DND-41 (cell line): Measurements from ENCODE around the gene HYKK.
"Not testable (repeated sequence)": the region's sequence is repeated elsewhere in the genome, so short reads cannot be mapped to it uniquely, and the experiment has no call there.

ENCODE experiments used
- EZH2 ChIP-seq: IDR thresholded peaks from 3 replicates; pipeline ENCODE4 v1.6.1; 2012; ENCODE audit warnings: borderline replicate concordance, low read depth, mild to moderate bottlenecking, moderate library complexity, low read length, inconsistent platforms; ENCODE audit not compliant: severe bottlenecking
- TF ChIP-seq, protein P1 (sequence below): IDR thresholded peaks from 2 replicates; pipeline ENCODE4 v1.5.1; 2012; ENCODE audit warnings: borderline replicate concordance, low read length, moderate library complexity, mild to moderate bottlenecking; ENCODE audit not compliant: poor library complexity, severe bottlenecking; ENCODE audit errors: extremely low read depth

DNA sequence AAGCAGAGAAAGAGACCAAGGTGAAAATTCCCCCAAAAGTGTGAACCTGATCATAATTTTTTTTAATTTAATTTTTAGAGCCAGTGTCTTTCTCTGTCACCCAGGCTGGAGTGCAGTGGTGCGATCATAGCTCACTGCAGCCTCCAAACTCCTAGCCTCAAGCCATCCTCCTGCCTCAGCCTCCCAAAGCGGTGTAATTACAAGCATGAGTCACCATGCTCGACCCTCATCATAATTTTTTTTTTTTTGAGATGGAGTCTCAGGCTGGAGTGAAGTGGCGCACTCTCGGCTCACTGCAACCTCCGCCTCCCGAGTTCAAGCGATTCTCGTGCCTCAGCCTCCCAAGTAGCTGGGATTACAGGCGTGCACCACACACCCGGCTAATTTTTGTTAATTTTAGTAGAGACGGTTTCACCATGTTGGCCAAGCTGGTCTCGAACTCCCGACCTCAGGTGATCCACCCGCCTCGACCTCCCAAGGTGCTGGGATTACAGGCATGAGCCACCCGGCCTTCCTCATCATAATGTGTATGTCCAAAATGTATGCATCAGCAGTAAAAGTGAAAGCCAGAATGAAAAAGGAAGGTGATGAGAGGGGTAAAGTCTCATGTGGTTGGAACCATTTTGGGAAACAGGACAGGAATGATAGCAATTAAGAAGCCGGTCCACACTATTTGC lies 32.2 kb downstream of the HYKK start:
- TF ChIP-seq, protein P1, sequence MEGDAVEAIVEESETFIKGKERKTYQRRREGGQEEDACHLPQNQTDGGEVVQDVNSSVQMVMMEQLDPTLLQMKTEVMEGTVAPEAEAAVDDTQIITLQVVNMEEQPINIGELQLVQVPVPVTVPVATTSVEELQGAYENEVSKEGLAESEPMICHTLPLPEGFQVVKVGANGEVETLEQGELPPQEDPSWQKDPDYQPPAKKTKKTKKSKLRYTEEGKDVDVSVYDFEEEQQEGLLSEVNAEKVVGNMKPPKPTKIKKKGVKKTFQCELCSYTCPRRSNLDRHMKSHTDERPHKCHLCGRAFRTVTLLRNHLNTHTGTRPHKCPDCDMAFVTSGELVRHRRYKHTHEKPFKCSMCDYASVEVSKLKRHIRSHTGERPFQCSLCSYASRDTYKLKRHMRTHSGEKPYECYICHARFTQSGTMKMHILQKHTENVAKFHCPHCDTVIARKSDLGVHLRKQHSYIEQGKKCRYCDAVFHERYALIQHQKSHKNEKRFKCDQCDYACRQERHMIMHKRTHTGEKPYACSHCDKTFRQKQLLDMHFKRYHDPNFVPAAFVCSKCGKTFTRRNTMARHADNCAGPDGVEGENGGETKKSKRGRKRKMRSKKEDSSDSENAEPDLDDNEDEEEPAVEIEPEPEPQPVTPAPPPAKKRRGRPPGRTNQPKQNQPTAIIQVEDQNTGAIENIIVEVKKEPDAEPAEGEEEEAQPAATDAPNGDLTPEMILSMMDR = not testable (repeated sequence)
- not testable (repeated sequence) for TF ChIP-seq EZH2
